Spleen (tissue), 7 donors: ENCODE results near the gene PCARE.

Experiments
- CTCF ChIP-seq, 11 experiments: fragments of 200-600 bp in 7 of 11; fragments of 450-650 bp in 4 of 11; sonication (generic) in 4 of 11; IDR thresholded peaks in 8 of 11; conservative IDR thresholded peaks in 3 of 11; 1 replicate in 7 of 11; 2 replicates in 4 of 11; pipeline versions ENCODE4 v1.4.0 to v1.8.0; 2016 to 2021; ENCODE audit warnings: antibody characterized with exemption in 11 of 11, inconsistent platforms in 4 of 11, mild to moderate bottlenecking in 1 of 11
- POLR2A ChIP-seq, 3 donors: fragments of 450-650 bp; IDR thresholded peaks; one replicate each; pipeline ENCODE4 v1.5.1; 2017; ENCODE audit warnings: antibody characterized with exemption in 3 of 3, mild to moderate bottlenecking in 1 of 3
- POLR2AphosphoS5 ChIP-seq, 3 donors: sonication (generic); formaldehyde crosslinking; IDR thresholded peaks; one replicate each; pipeline ENCODE4 v1.5.1; 2017; ENCODE audit warnings: antibody characterized with exemption in 3 of 3
- donor health status: DM: no; HTN: no; CAD: no; lungs with moderate emphysema.
- donor health status: DM: no; HTN: no; CAD: no.
- donor health status: DM: no; HTN: no; CAD: no.

DNA sequence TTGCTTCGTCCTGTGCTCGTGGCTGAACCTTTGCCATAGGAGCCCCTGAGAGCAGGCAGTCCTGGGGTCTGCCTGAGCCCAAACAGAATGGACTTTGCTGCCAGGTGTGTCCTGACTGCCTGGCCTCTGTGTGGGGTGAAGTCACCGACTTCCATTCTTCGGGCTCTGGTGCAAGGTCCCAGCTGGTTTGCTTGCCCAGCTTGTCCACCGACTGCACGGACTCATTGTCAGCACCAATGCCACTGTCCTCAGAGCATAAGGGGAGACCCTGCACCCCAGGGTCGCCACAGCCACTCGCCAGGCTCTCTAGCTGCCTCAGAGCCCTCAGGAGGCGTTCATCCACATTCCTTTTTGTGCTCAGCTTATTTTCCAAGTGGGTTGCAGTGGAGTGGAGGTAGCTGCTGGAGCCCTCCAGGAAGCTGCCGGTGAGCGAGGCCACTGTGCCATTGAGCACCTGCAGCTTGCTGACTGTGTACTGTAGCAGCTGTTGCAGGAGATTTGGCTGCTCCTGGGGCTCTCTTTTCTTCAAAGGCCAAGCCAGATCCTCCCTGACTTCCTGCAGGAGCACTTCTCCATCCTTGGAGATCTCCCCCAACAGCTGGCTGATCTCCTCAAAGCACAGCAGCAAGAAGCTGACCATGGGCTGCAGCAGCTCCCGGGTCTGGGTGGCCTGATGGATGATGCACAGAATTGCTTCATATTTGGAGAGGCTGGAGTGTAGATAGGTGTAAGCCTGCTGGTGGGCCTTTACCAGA is 1.2 kb downstream of the PCARE start:
- TF ChIP-seq CTCF (IDR thresholded peaks at IDR 0.05 in 8 of 11, conservative IDR thresholded peaks at IDR 0.05 in 3 of 11) = no peak
- no peak for TF ChIP-seq POLR2A (IDR thresholded peaks at IDR 0.05)
- TF ChIP-seq POLR2AphosphoS5 (IDR thresholded peaks at IDR 0.05) = no peak
